Kidney (tissue), 14 donors: ENCODE data around the gene POLR3E. TPM values are rescaled to one million over a fixed set of nuclear protein-coding genes. Genes with fewer than 3 reads are reported as not detected.

Source experiments
- DNase-seq, 5 donors: peaks; one replicate each; pipeline ENCODE4 v3.0.0-alpha.2; 2013 to 2020
- FAIRE-seq: peaks from 2 replicates; lab custom pipeline; 2012; peaks lifted over from hg19 to GRCh38; lab: Jason Lieb, UNC
- H3K27ac ChIP-seq, 2 donors: one replicate each; pipeline ENCODE4 v1.7.0; 2013; ENCODE audit warnings: low read depth in 2 of 2, low read length in 2 of 2, inconsistent platforms in 1 of 2
- H3K27me3 ChIP-seq: one replicate; pipeline ENCODE4 v1.7.1; 2013; ENCODE audit warnings: low read length, inconsistent platforms; ENCODE audit not compliant: control insufficient read depth, insufficient read depth
- H3K36me3 ChIP-seq, 3 donors: one replicate each; pipeline versions ENCODE4 v1.7.0 to v1.7.1; 2013; ENCODE audit warnings: low read length in 3 of 3, control low read depth in 1 of 3, inconsistent platforms in 1 of 3; ENCODE audit not compliant: insufficient read depth in 3 of 3, control insufficient read depth in 2 of 3
- H3K4me1 ChIP-seq, 3 donors: one replicate each; pipeline versions ENCODE4 v1.7.0 to v1.7.1; 2013; ENCODE audit warnings: low read length in 3 of 3, inconsistent platforms in 1 of 3, low read depth in 1 of 3; ENCODE audit not compliant: control insufficient read depth in 2 of 3, insufficient read depth in 2 of 3
- H3K4me3 ChIP-seq, 3 donors: one replicate each; pipeline versions ENCODE4 v1.7.0 to v1.8.1; 2013; ENCODE audit warnings: low read length in 3 of 3, control low read depth in 1 of 3, inconsistent platforms in 1 of 3
- H3K9ac ChIP-seq, 3 donors: one replicate each; pipeline versions ENCODE4 v1.7.0 to v1.7.1; 2013; ENCODE audit warnings: low read length in 3 of 3, control low read depth in 1 of 3, inconsistent platforms in 1 of 3
- H3K9me3 ChIP-seq, 3 donors: one replicate each; pipeline versions ENCODE4 v1.7.0 to v1.7.1; 2013; ENCODE audit warnings: low read length in 3 of 3, control low read depth in 1 of 3, inconsistent platforms in 1 of 3; ENCODE audit not compliant: control insufficient read depth in 2 of 3, insufficient read depth in 1 of 3
- intact Hi-C: fragments of 100-400 bp; cut with DNase I; formaldehyde crosslinking; loops from one replicate; pipeline ENCODE4 v1.11.1; 2022
- polyA plus RNA-seq: library from polyadenylated mRNA; stranded (reverse); fragments of 350-450 nt; fragmentation: Illumina TruSeq; extraction: RNeasy Lipid Tissue Mini Kit (QIAGEN cat#74804); gene quantifications from one replicate; pipeline ENCODE4 v1.2.3, GENCODE V29; 2014; ENCODE audit warnings: low read depth, low replicate concordance; ENCODE audit not compliant: insufficient read depth
- total RNA-seq: library from RNA; stranded (reverse); fragmentation: NEBNext Ultra II Directional; extraction: Animal tissue kit (Norgen Biotek cat#: 25700); gene quantifications from one replicate; pipeline ENCODE4 v1.2.1, GENCODE V29; 2021
- TF ChIP-seq, protein P1 (sequence below): IDR thresholded peaks from 3 replicates; pipeline ENCODE4 v1.5.1; 2012; ENCODE audit warnings: mild to moderate bottlenecking, moderate library complexity, borderline replicate concordance; ENCODE audit not compliant: insufficient read depth; ENCODE audit errors: extremely low read depth
- donor health status: control.
- donor health status: control.
- donor health status: control.
- donor health status: control.
- donor health status: control.
- donor health status: DM: yes; HTN: yes; CAD: no.
- donor health status: Normal renal cell carcinoma (clear cell type).

The POLR3E gene
- total and polyA plus RNA-seq, 2 donors from 2014 or later: 21.3 to 41.4 TPM

DNA sequence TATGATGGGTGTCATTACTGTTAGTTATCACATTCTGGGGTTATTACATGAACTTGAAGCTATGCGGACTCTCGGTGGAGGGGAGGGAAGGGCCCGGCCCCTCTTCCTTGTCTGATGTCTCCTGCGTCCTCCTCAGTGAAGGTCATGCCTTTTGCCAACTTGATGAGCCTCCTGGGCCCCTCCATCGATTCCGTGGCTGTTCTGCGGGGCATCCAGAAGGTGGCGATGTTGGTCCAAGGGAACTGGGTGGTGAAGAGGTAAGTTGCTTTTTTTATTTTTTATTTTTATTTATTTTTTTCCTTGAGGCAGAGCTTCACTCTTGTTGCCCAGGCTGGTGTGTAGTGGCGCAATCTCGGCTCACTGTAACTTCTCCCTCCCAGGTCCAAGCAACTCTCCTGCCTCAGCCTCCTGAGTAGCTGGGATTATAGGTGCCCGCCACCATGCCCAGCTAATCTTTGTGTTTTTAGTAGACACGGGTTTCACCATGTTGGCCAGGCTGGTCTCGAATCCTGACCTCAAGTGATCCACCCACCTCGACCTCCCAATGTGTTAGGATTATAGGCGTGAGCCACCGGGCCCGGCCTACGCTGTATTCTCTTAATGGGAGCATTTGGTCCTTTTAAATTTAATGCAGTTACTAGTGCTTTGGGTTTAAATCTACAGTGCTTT, 21.6 kb downstream of the POLR3E start:
- TF ChIP-seq, protein P1, sequence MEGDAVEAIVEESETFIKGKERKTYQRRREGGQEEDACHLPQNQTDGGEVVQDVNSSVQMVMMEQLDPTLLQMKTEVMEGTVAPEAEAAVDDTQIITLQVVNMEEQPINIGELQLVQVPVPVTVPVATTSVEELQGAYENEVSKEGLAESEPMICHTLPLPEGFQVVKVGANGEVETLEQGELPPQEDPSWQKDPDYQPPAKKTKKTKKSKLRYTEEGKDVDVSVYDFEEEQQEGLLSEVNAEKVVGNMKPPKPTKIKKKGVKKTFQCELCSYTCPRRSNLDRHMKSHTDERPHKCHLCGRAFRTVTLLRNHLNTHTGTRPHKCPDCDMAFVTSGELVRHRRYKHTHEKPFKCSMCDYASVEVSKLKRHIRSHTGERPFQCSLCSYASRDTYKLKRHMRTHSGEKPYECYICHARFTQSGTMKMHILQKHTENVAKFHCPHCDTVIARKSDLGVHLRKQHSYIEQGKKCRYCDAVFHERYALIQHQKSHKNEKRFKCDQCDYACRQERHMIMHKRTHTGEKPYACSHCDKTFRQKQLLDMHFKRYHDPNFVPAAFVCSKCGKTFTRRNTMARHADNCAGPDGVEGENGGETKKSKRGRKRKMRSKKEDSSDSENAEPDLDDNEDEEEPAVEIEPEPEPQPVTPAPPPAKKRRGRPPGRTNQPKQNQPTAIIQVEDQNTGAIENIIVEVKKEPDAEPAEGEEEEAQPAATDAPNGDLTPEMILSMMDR: peak; percentile 38

GRCh38 chr16:22320572-22321339, 23.5 kb downstream of the POLR3E start:
- no peak overlapping the region for H3K4me3 ChIP-seq
- TF ChIP-seq, protein P1: no peak
- H3K9ac ChIP-seq: no peak overlapping the region
- no peaks in the 10 kb centered on the region for H3K27me3 ChIP-seq
- no peak overlapping the region for H3K27ac ChIP-seq
- DNase-seq (no peak), FAIRE-seq (no peak)
- intact Hi-C loops: no loop called here
- peaks cover 0 to 30% (median 11%) of the 10 kb centered on the region in 3 donors for H3K36me3 ChIP-seq
- H3K9me3 ChIP-seq: no peaks in the 10 kb centered on the region
- H3K4me1 ChIP-seq: peaks cover 0 to 4% (median 0%) of the 10 kb centered on the region in 3 donors

More for the DNA sequence above, 21.6 kb downstream of the POLR3E start:
- H3K9me3 ChIP-seq: no peaks in the 10 kb centered on the region
- FAIRE-seq (no peak), DNase-seq (no peak)
- H3K9ac ChIP-seq: no peak overlapping the region
- H3K4me3 ChIP-seq: no peak overlapping the region
- no peaks in the 10 kb centered on the region for H3K27me3 ChIP-seq
- H3K4me1 ChIP-seq: peaks cover 0 to 4% (median 0%) of the 10 kb centered on the region in 3 donors
- H3K27ac ChIP-seq: no peak overlapping the region
- peaks cover 0 to 23% (median 10%) of the 10 kb centered on the region in 3 donors for H3K36me3 ChIP-seq
- intact Hi-C loops: no loop called here

GRCh38 chr16:22321340-22322001, 24.3 kb downstream of the POLR3E start:
- TF ChIP-seq, protein P1: peak; percentile 88
- Histone ChIP-seq H3K27ac (no peak overlapping the region), H3K27me3 (no peaks in the 10 kb centered on the region), H3K9me3 (no peaks in the 10 kb centered on the region), H3K4me3 (no peak overlapping the region), H3K36me3 (peaks cover 0 to 32% (median 8%) of the 10 kb centered on the region in 3 donors), H3K4me1 (peaks cover 0 to 4% (median 0%) of the 10 kb centered on the region in 3 donors), H3K9ac (no peak overlapping the region)
- intact Hi-C loops: no loop called here
- DNase-seq (peak in 4 of 5 donors; percentile 73 to 83 (median 81)), FAIRE-seq (no peak)
